K562 (cell line): ENCODE measurements around the gene SMC3. TPM values are rescaled to one million over a fixed set of nuclear protein-coding genes. Genes with fewer than 3 reads are reported as not detected.

Experiments used
- ARNT ChIP-seq, 2 experiments: fragments of 450-650 bp; IDR thresholded peaks; 2 replicates each; pipeline ENCODE4 v1.6.1; 2016; ENCODE audit warnings: mild to moderate bottlenecking in 1 of 2
- ATF4 ChIP-seq: fragments of 450-650 bp; formaldehyde crosslinking; IDR thresholded peaks from 2 replicates; pipeline ENCODE4 v1.4.0; 2022; ENCODE audit warnings: mild to moderate bottlenecking, moderate library complexity
- BRF2 ChIP-seq: IDR thresholded peaks from 3 replicates; pipeline ENCODE4 v1.6.1; 2011; ENCODE audit warnings: borderline replicate concordance, mild to moderate bottlenecking; ENCODE audit not compliant: insufficient read length, insufficient read depth
- CTBP1 ChIP-seq: fragments of 450-650 bp; IDR thresholded peaks from 2 replicates; pipeline ENCODE4 v1.6.1; 2016; ENCODE audit warnings: borderline replicate concordance
- DPF2 ChIP-seq: fragments of 450-650 bp; IDR thresholded peaks from 2 replicates; pipeline ENCODE4 v1.6.1; 2016
- JUNB ChIP-seq: fragments of 450-650 bp; formaldehyde crosslinking; conservative IDR thresholded peaks from 2 replicates; pipeline ENCODE4 v1.4.0; 2020; ENCODE audit warnings: mild to moderate bottlenecking
- MAFF ChIP-seq: IDR thresholded peaks from 2 replicates; pipeline ENCODE4 v1.6.1; 2012; ENCODE audit warnings: low read length, improper control_type of control experiment
- MAFK ChIP-seq: IDR thresholded peaks from 2 replicates; pipeline ENCODE4 v1.6.1; 2011; ENCODE audit warnings: low read length, improper control_type of control experiment
- MYC ChIP-seq, 2 experiments: fragments of 250-450 bp in 1 of 2; sonication (Bioruptor Pico) in 1 of 2; IDR thresholded peaks; 2 replicates each; pipeline versions ENCODE4 v1.5.1 to v1.6.1; 2012 to 2021; ENCODE audit warnings: low read depth in 2 of 2, borderline replicate concordance in 1 of 2, improper control_type of control experiment in 1 of 2, low read length in 1 of 2, mild to moderate bottlenecking in 1 of 2, moderate library complexity in 1 of 2
- PML ChIP-seq: IDR thresholded peaks from 2 replicates; pipeline ENCODE4 v1.6.1; 2012; ENCODE audit warnings: low read length, inconsistent platforms
- PPARD ChIP-seq: fragments of 250-450 bp; sonication (Bioruptor Pico); IDR thresholded peaks from 2 replicates; pipeline ENCODE4 v1.8.0; 2022; ENCODE audit warnings: inconsistent platforms, mild to moderate bottlenecking, moderate library complexity
- RCOR1 ChIP-seq, 2 experiments: IDR thresholded peaks; 2 replicates each; pipeline ENCODE4 v1.6.1; 2012; ENCODE audit warnings: low read depth in 2 of 2, low read length in 2 of 2, borderline replicate concordance in 1 of 2, improper control_type of control experiment in 1 of 2
- SMAD4 ChIP-seq: fragments of 250-450 bp; sonication (Bioruptor Pico); conservative IDR thresholded peaks from 2 replicates; pipeline ENCODE4 v1.8.0; 2021; ENCODE audit warnings: inconsistent platforms, mild to moderate bottlenecking, moderate library complexity
- THAP7 ChIP-seq: fragments of 250-450 bp; sonication (Bioruptor Pico); IDR thresholded peaks from 2 replicates; pipeline ENCODE4 v1.5.0; 2021
- TRIM24 ChIP-seq, 2 experiments: fragments of 450-650 bp; IDR thresholded peaks; 2 replicates each; pipeline ENCODE4 v1.6.1; 2016
- ZBTB7A ChIP-seq: IDR thresholded peaks from 2 replicates; pipeline ENCODE4 v1.6.1; 2011; ENCODE audit warnings: low read depth, mild to moderate bottlenecking, low read length, moderate library complexity, borderline replicate concordance; ENCODE audit not compliant: control insufficient read depth
- ZC3H4 ChIP-seq: sonication (generic); formaldehyde crosslinking; IDR thresholded peaks from 2 replicates; pipeline ENCODE4 v1.9.0; 2021; ENCODE audit warnings: missing genetic modification reagents, borderline replicate concordance
- ZNF449 ChIP-seq: fragments of 250-450 bp; sonication (Bioruptor Pico); IDR thresholded peaks from 2 replicates; pipeline ENCODE4 v1.8.0; 2022; ENCODE audit warnings: moderate library complexity, mild to moderate bottlenecking, inconsistent platforms
- ZNF512 ChIP-seq: IDR thresholded peaks from 2 replicates; pipeline ENCODE4 v1.6.1; 2016; ENCODE audit warnings: missing genetic modification characterization, missing compliant biosample characterization
- polyA plus RNA-seq, 8 experiments: library from polyadenylated mRNA; depleted of rRNA in 4 of 8; stranded (reverse) in 5 of 8; unstranded in 3 of 8; fragments of >200 nt; fragmentation: Nextera tagmentation in 2 of 8; fragmentation: Illumina TruSeq in 1 of 8; extraction: Ambion mirVana in 2 of 8; extraction: Trizol in 1 of 8; gene quantifications; 2 replicates each; pipeline versions ENCODE4 v1.2.1 to v1.2.3, GENCODE V29; 2011 to 2014; ENCODE audit warnings: inconsistent platforms in 1 of 8, missing spikeins in 1 of 8
- total RNA-seq, 7 experiments: library from RNA; depleted of rRNA in 6 of 7; stranded (reverse); fragments of >200 nt in 6 of 7; fragmentation: Illumina TruSeq in 2 of 7; extraction: Trizol in 2 of 7; gene quantifications; 2 replicates each; pipeline versions ENCODE4 v1.2.1 to v1.2.3, GENCODE V29; 2011 to 2021; ENCODE audit warnings: low replicate concordance in 1 of 7
- TF ChIP-seq, protein P1 (sequence below), 2 experiments: fragments of 450-650 bp; IDR thresholded peaks; 2 replicates each; pipeline ENCODE4 v1.6.1; 2016
- TF ChIP-seq, protein P2 (sequence below), 2 experiments: fragments of 450-650 bp in 1 of 2; sonication (generic) in 1 of 2; formaldehyde crosslinking; conservative IDR thresholded peaks; 2 replicates each; pipeline versions ENCODE4 v1.4.0 to v1.8.1; 2020 to 2022; ENCODE audit warnings: mild to moderate bottlenecking in 1 of 2, missing genetic modification reagents in 1 of 2

Gene SMC3
- total and polyA plus RNA-seq, 9 of the 15 experiments (the other 6 are each of a cell fraction or from before 2014, with no cell fraction given), result 21.3 to 62.6 (median 39.3) TPM

DNA sequence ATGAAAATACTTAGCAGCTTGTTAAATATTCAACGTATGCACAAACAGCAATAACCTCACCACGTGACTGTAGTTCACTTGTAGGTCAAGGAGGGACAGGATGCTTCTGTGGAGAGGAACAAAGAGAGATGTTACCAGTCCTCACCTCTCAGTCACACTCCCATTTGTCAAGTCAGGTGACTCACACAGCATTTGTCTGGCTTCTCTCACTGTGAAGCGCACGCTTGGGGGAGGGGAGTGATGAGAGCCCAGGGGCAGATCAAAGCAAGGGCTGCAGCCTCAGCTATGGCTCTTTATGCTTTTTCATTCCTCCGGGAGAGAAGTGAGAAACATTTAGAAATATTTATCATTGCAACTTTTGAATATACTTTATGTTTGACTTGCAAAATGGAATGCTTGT lies 73.8 kb downstream of the SMC3 start (continued):
- no peak for TF ChIP-seq BRF2
- no peak for TF ChIP-seq ATF4 (CRISPR knock-in tag)
- 0 out of 2 replicates have a peak, but pooled peaks have one; percentile 18 for TF ChIP-seq DPF2
- no peak for TF ChIP-seq ZBTB7A
- TF ChIP-seq ZC3H4 (CRISPR knock-in tag), result no peak
- no peak for TF ChIP-seq TRIM24 (IDR thresholded peaks at IDR 0.05)
- 0 out of 2 replicates have a peak, but pooled peaks have one; percentile 24 for TF ChIP-seq SMAD4 (CRISPR knock-in tag)
- TF ChIP-seq RCOR1 (IDR thresholded peaks at IDR 0.05; ENCODE audit: borderline replicate concordance in 1 of 2, low read depth in 2 of 2, low read length in 2 of 2), result peak in 1 of 2 experiments; percentile 55; a peak in 1 of 4 replicates
- no peak for TF ChIP-seq PPARD
- peak; percentile 78; the same call in 1 of the 2 replicates for TF ChIP-seq CTBP1
- TF ChIP-seq, protein P1, sequence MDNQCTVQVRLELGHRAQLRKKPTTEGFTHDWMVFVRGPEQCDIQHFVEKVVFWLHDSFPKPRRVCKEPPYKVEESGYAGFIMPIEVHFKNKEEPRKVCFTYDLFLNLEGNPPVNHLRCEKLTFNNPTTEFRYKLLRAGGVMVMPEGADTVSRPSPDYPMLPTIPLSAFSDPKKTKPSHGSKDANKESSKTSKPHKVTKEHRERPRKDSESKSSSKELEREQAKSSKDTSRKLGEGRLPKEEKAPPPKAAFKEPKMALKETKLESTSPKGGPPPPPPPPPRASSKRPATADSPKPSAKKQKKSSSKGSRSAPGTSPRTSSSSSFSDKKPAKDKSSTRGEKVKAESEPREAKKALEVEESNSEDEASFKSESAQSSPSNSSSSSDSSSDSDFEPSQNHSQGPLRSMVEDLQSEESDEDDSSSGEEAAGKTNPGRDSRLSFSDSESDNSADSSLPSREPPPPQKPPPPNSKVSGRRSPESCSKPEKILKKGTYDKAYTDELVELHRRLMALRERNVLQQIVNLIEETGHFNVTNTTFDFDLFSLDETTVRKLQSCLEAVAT (IDR thresholded peaks at IDR 0.05), result no peak
- TF ChIP-seq MYC (IDR thresholded peaks at IDR 0.05; ENCODE audit: low read depth, low read length), result 0 out of 2 replicates have a peak, but pooled peaks have one; percentile 32
- TF ChIP-seq MYC (CRISPR knock-in tag; IDR thresholded peaks at IDR 0.05; ENCODE audit: borderline replicate concordance, low read depth), result no peak
- no peak for TF ChIP-seq PML
- TF ChIP-seq MAFK, result no peak
- TF ChIP-seq, protein P2, sequence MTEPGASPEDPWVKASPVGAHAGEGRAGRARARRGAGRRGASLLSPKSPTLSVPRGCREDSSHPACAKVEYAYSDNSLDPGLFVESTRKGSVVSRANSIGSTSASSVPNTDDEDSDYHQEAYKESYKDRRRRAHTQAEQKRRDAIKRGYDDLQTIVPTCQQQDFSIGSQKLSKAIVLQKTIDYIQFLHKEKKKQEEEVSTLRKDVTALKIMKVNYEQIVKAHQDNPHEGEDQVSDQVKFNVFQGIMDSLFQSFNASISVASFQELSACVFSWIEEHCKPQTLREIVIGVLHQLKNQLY (CRISPR knock-in tag; conservative IDR thresholded peaks at IDR 0.05), result no peak
- no peak for TF ChIP-seq THAP7 (CRISPR knock-in tag)
- TF ChIP-seq MAFF, result no peak
- no peak for TF ChIP-seq JUNB (CRISPR knock-in tag)
- TF ChIP-seq ZNF449 (CRISPR knock-in tag), result no peak
- no peak for TF ChIP-seq ARNT (IDR thresholded peaks at IDR 0.05)
- no peak for TF ChIP-seq ZNF512 (tag)
